ENCODE measurements around the gene CMC2.

Gene CMC2

DNA sequence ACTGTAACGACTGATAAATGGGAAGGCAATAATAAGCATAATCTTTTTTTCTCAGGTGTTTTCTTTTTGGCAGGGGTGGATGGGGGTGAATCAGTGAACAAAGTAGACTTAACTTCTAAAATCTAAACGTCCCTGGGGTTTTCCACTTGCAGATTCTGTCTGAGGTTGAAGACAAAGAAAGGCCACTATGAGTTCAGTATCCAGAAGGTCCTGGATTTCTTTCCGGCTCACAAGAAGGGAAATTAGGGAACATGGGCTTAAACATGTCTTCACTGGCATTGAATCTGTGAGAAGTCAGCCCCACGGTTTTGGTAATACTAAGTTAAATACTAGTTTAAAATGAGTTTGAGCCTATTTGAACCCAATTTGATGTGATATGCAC lies 67.8 kb downstream of the CMC2 start:
- H3K4me3 Mint-ChIP-seq = no peak overlapping the region
- no peaks in the 10 kb centered on the region for H3K4me1 Mint-ChIP-seq (ENCODE audit: low read depth)
- no peak overlapping the region for H3K27ac Mint-ChIP-seq
- no peaks in the 10 kb centered on the region for H3K9me3 Mint-ChIP-seq
- no peaks in the 10 kb centered on the region for H3K36me3 Mint-ChIP-seq (ENCODE audit: low read depth)
- H3K27me3 Mint-ChIP-seq = peaks cover 22% of the 10 kb centered on the region

- H3K4me1 Mint-ChIP-seq (ENCODE audit: low read depth) = no peaks in the 10 kb centered on the region
- peaks cover 28% of the 10 kb centered on the region for H3K27me3 Mint-ChIP-seq
- no peak overlapping the region for H3K4me3 Mint-ChIP-seq
- no peaks in the 10 kb centered on the region for H3K9me3 Mint-ChIP-seq
- H3K36me3 Mint-ChIP-seq (ENCODE audit: low read depth) = no peaks in the 10 kb centered on the region
- no peak overlapping the region for H3K27ac Mint-ChIP-seq
These were observed 68.4 kb downstream of the CMC2 start for GRCh38 chr16:80938004-80938878.

GRCh38 chr16:80936410-80936809 lies 70.3 kb downstream of the CMC2 start:
- peaks cover 41% of the 10 kb centered on the region for H3K27me3 Mint-ChIP-seq
- peaks cover 10% of the 10 kb centered on the region for H3K4me1 Mint-ChIP-seq (ENCODE audit: low read depth)
- H3K4me3 Mint-ChIP-seq = no peak overlapping the region
- no peaks in the 10 kb centered on the region for H3K36me3 Mint-ChIP-seq (ENCODE audit: low read depth)
- H3K27ac Mint-ChIP-seq = no peak overlapping the region
- no peaks in the 10 kb centered on the region for H3K9me3 Mint-ChIP-seq

- Mint-ChIP-seq H3K27ac (no peak overlapping the region), H3K4me1 (ENCODE audit: low read depth) (peaks cover 10% of the 10 kb centered on the region), H3K4me3 (no peak overlapping the region), H3K36me3 (ENCODE audit: low read depth) (no peaks in the 10 kb centered on the region), H3K9me3 (no peaks in the 10 kb centered on the region), H3K27me3 (peaks cover 46% of the 10 kb centered on the region)
These were observed 71.0 kb downstream of the CMC2 start for GRCh38 chr16:80935691-80936090.

DNA sequence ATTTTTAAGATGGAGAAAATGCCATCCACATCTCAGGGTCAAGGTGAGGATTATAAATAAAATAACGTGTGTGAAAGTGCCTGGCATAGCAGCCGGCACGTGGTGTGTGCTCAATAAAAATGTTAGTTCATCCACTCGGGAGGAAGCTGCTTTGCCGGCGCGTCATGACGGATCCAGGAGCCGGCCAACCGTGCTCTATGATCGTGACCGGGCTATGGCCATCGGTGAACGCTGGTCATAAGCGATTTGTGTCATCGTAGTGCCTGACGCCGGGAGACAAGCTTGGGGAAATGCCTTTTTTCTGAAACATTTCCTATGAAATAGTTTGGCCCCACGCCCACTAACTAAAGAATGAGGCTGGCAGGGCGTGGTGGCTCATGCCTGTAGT lies 74.0 kb downstream of the CMC2 start:
- no peak overlapping the region for H3K27ac Mint-ChIP-seq
- H3K36me3 Mint-ChIP-seq (ENCODE audit: low read depth) = no peaks in the 10 kb centered on the region
- peak overlapping the region; percentile 72 for H3K4me3 Mint-ChIP-seq
- peaks cover 61% of the 10 kb centered on the region for H3K27me3 Mint-ChIP-seq
- H3K9me3 Mint-ChIP-seq = no peaks in the 10 kb centered on the region
- H3K4me1 Mint-ChIP-seq (ENCODE audit: low read depth) = peaks cover 10% of the 10 kb centered on the region

- Mint-ChIP-seq H3K27me3 (peaks cover 66% of the 10 kb centered on the region), H3K4me1 (ENCODE audit: low read depth) (peaks cover 10% of the 10 kb centered on the region), H3K36me3 (ENCODE audit: low read depth) (no peaks in the 10 kb centered on the region), H3K9me3 (no peaks in the 10 kb centered on the region), H3K4me3 (peak overlapping the region; percentile 72), H3K27ac (no peak overlapping the region)
These were observed 74.6 kb downstream of the CMC2 start for GRCh38 chr16:80931801-80932707.

GRCh38 chr16:80924372-80924978 lies 82.2 kb downstream of the CMC2 start:
- no peak overlapping the region for H3K4me3 Mint-ChIP-seq
- H3K36me3 Mint-ChIP-seq (ENCODE audit: low read depth) = no peaks in the 10 kb centered on the region
- H3K4me1 Mint-ChIP-seq (ENCODE audit: low read depth) = peaks cover 5% of the 10 kb centered on the region
- H3K9me3 Mint-ChIP-seq = no peaks in the 10 kb centered on the region
- H3K27me3 Mint-ChIP-seq = peaks cover 27% of the 10 kb centered on the region
- H3K27ac Mint-ChIP-seq = no peak overlapping the region

DNA sequence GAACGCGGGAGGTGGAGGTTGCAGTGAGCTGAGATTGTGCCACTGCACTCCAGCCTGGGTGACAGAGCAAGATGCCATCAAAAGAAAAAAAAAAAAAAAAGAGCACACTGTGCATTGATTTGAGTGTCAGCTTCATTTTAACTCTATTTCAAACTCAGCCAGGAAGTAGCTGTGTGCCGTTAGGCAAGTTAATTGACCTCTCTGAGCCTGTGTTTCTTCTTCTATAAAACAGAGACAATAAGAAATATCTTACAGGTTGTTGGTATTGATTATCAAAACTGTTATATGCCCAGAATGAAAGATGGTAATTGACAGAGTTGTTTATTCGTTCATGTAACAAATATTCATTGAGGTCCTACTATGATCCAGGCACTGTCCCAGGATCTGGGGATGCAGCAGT lies 83.3 kb downstream of the CMC2 start:
- no peak overlapping the region for H3K4me3 Mint-ChIP-seq
- peaks cover 5% of the 10 kb centered on the region for H3K4me1 Mint-ChIP-seq (ENCODE audit: low read depth)
- H3K27ac Mint-ChIP-seq = no peak overlapping the region
- no peaks in the 10 kb centered on the region for H3K9me3 Mint-ChIP-seq
- H3K36me3 Mint-ChIP-seq (ENCODE audit: low read depth) = no peaks in the 10 kb centered on the region
- H3K27me3 Mint-ChIP-seq = peaks cover 25% of the 10 kb centered on the region

All from stimulated activated naive CD8-positive, alpha-beta T cell treated with anti-CD3 and anti-CD28 coated beads, Interleukin-15, Interleukin-2, amounts not matched to agents 100 ng/mL and 50 ng/mL, for 24 hours (primary cell).